Ovary (tissue), 3 donors: ENCODE results near the gene TIPRL.

Experiments
- CTCF ChIP-seq, 3 donors: fragments of 450-650 bp in 2 of 3; fragments of 200-600 bp in 1 of 3; IDR thresholded peaks; one replicate each; pipeline versions ENCODE4 v1.5.1 to v1.8.0; 2016 to 2022; ENCODE audit warnings: antibody characterized with exemption in 3 of 3, mild to moderate bottlenecking in 1 of 3
- POLR2A ChIP-seq: fragments of 450-650 bp; IDR thresholded peaks from one replicate; pipeline ENCODE4 v1.6.1; 2017; ENCODE audit warnings: antibody characterized with exemption, mild to moderate bottlenecking, moderate library complexity
- donor health status: DM: no; HTN: no; CAD: no.

GRCh38 chr1:168179438-168180147 is 831 bp downstream of the TIPRL start:
- TF ChIP-seq POLR2A (no peak), CTCF (IDR thresholded peaks at IDR 0.05) (no peak)
